H1 (cell line): ENCODE results near the gene GAPDHS. TPM values are rescaled to one million over a fixed set of nuclear protein-coding genes. Genes with fewer than 3 reads are reported as not detected.

Source experiments
- CTCF ChIA-PET: fragments of 300-600 bp; sonication (Branson Sonifier 250); formaldehyde crosslinking; loops from one replicate; lab custom pipeline; 2021; ENCODE audit not compliant: partially characterized antibody; lab: Charles Lee
- POLR2A ChIA-PET: fragments of 300-600 bp; sonication (Branson Sonifier 250); formaldehyde crosslinking; loops from one replicate; lab custom pipeline; 2021; ENCODE audit warnings: inconsistent platforms; ENCODE audit not compliant: partially characterized antibody; lab: Charles Lee
- DNase-seq, 2 experiments: peaks; one replicate each; pipeline versions ENCODE4 v3.0.0 to v3.0.0-alpha.2; 2010 to 2022; ENCODE audit warnings: low spot score in 2 of 2, low read depth in 1 of 2, mixed read lengths in 1 of 2
- FAIRE-seq: peaks from 2 replicates; lab custom pipeline; 2011; peaks lifted over from hg19 to GRCh38; lab: Jason Lieb, UNC
- H2AFZ ChIP-seq: 2 replicates; pipeline ENCODE4 v1.8.1; 2012; ENCODE audit warnings: low read length, inconsistent platforms
- H2AK5ac ChIP-seq: 2 replicates; pipeline ENCODE4 v1.6.1; 2013; ENCODE audit warnings: low read depth, low read length
- H2BK120ac ChIP-seq: replicated peaks from 2 replicates; pipeline ENCODE3; 2013; ENCODE audit warnings: low read depth, low read length, inconsistent platforms
- H2BK12ac ChIP-seq: 2 replicates; pipeline ENCODE4 v1.6.1; 2013; ENCODE audit warnings: low read depth, low read length
- H2BK15ac ChIP-seq: 2 replicates; pipeline ENCODE4 v1.6.1; 2013; ENCODE audit warnings: low read length
- H2BK20ac ChIP-seq: 2 replicates; pipeline ENCODE4 v1.6.1; 2013; ENCODE audit warnings: low read length
- H2BK5ac ChIP-seq: 2 replicates; pipeline ENCODE4 v1.6.1; 2013; ENCODE audit warnings: low read depth, low read length
- H3K14ac ChIP-seq: 2 replicates; pipeline ENCODE4 v1.6.1; 2013; ENCODE audit warnings: inconsistent platforms; ENCODE audit not compliant: insufficient read length
- H3K18ac ChIP-seq: 2 replicates; pipeline ENCODE4 v1.6.1; 2013; ENCODE audit warnings: low read length; ENCODE audit errors: extremely low read depth
- H3K23ac ChIP-seq: 2 replicates; pipeline ENCODE4 v1.6.1; 2013; ENCODE audit warnings: inconsistent platforms; ENCODE audit not compliant: insufficient read length
- H3K23me2 ChIP-seq: 2 replicates; pipeline ENCODE4 v1.6.1; 2013; ENCODE audit warnings: low read depth, low read length
- H3K27ac ChIP-seq: 2 replicates; pipeline ENCODE4 v1.6.1; 2011; ENCODE audit warnings: low read depth, low read length, inconsistent platforms
- H3K27me3 ChIP-seq, 4 experiments: replicated peaks in 1 of 4; 1 replicate in 1 of 4; 2 replicates in 3 of 4; pipeline versions ENCODE4 v1.6.1 to v1.8.1; 2011 to 2013; ENCODE audit warnings: low read length in 3 of 4, mild to moderate bottlenecking in 3 of 4, inconsistent platforms in 2 of 4, mixed read lengths in 2 of 4, moderate library complexity in 1 of 4; ENCODE audit not compliant: control insufficient read depth in 3 of 4, insufficient read depth in 3 of 4; ENCODE audit errors: extremely low read depth in 1 of 4
- H3K36me3 ChIP-seq, 4 experiments: 2 replicates each; pipeline versions ENCODE4 v1.6.1 to v1.8.1; 2011 to 2013; ENCODE audit warnings: mild to moderate bottlenecking in 4 of 4, low read length in 3 of 4, moderate library complexity in 2 of 4, control low read depth in 1 of 4, inconsistent platforms in 1 of 4; ENCODE audit not compliant: insufficient read depth in 4 of 4, control insufficient read depth in 2 of 4
- H3K4ac ChIP-seq: replicated peaks from 2 replicates; pipeline ENCODE3; 2013; ENCODE audit warnings: low read length, low read depth, mixed read lengths, inconsistent platforms; ENCODE audit not compliant: insufficient read length
- H3K4me1 ChIP-seq, 4 experiments: replicated peaks in 1 of 4; 1 replicate in 1 of 4; 2 replicates in 3 of 4; pipeline versions ENCODE4 v1.6.1 to v1.8.1; 2011 to 2013; ENCODE audit warnings: low read length in 3 of 4, inconsistent platforms in 2 of 4, mixed read lengths in 1 of 4; ENCODE audit not compliant: insufficient read depth in 4 of 4, control insufficient read depth in 3 of 4
- H3K4me2 ChIP-seq, 2 experiments: 2 replicates each; pipeline versions ENCODE4 v1.6.1 to v1.8.1; 2011 to 2013; ENCODE audit warnings: low read depth in 2 of 2, low read length in 2 of 2, control low read depth in 1 of 2, inconsistent platforms in 1 of 2, mild to moderate bottlenecking in 1 of 2; ENCODE audit not compliant: insufficient read depth in 1 of 2
- H3K4me3 ChIP-seq, 4 experiments: fragments of 200-600, 300-600 bp in 1 of 4; sonication (generic), shearing (Covaris generic), sonication (Bioruptor Twin) in 1 of 4; 2 replicates each; pipeline versions ENCODE4 v1.5.1 to v1.8.1; 2011 to 2016; ENCODE audit warnings: low read length in 4 of 4, low read depth in 3 of 4, control low read depth in 2 of 4, inconsistent platforms in 2 of 4, mild to moderate bottlenecking in 2 of 4, mixed read lengths in 1 of 4, moderate library complexity in 1 of 4; ENCODE audit not compliant: insufficient read depth in 2 of 4; ENCODE audit errors: extremely low read depth in 1 of 4
- H3K56ac ChIP-seq: replicated peaks from 2 replicates; pipeline ENCODE3; 2013; ENCODE audit warnings: low read depth, mild to moderate bottlenecking, mixed read lengths, low read length, inconsistent platforms; ENCODE audit not compliant: insufficient read length
- H3K79me1 ChIP-seq: 2 replicates; pipeline ENCODE4 v1.6.1; 2013; ENCODE audit warnings: low read depth, low read length, control low read depth
- H3K79me2 ChIP-seq, 2 experiments: 2 replicates each; pipeline versions ENCODE4 v1.6.1 to v1.8.1; 2012 to 2013; ENCODE audit warnings: low read length in 2 of 2, mild to moderate bottlenecking in 2 of 2, inconsistent platforms in 1 of 2; ENCODE audit not compliant: insufficient read depth in 2 of 2, control insufficient read depth in 1 of 2
- H3K9ac ChIP-seq, 4 experiments: replicated peaks in 1 of 4; 1 replicate in 1 of 4; 2 replicates in 3 of 4; pipeline versions ENCODE4 v1.6.1 to v1.8.1; 2011 to 2013; ENCODE audit warnings: low read depth in 3 of 4, low read length in 3 of 4, control low read depth in 2 of 4, mild to moderate bottlenecking in 2 of 4, moderate library complexity in 2 of 4, inconsistent platforms in 1 of 4; ENCODE audit errors: extremely low read depth in 1 of 4
- H3K9me3 ChIP-seq, 2 experiments: 2 replicates each; pipeline versions ENCODE4 v1.6.1 to v1.8.1; 2012 to 2013; ENCODE audit warnings: mild to moderate bottlenecking in 2 of 2, moderate library complexity in 2 of 2, control low read depth in 1 of 2, inconsistent platforms in 1 of 2, low read depth in 1 of 2, low read length in 1 of 2, mixed read lengths in 1 of 2; ENCODE audit not compliant: insufficient read depth in 2 of 2
- H4K20me1 ChIP-seq, 2 experiments: replicated peaks in 1 of 2; 2 replicates each; pipeline versions ENCODE3 to v1.8.1; 2011 to 2013; ENCODE audit warnings: inconsistent platforms in 2 of 2, low read length in 2 of 2, mild to moderate bottlenecking in 1 of 2; ENCODE audit not compliant: insufficient read depth in 2 of 2, control insufficient read depth in 1 of 2
- H4K5ac ChIP-seq: 2 replicates; pipeline ENCODE4 v1.6.1; 2013; ENCODE audit warnings: low read length, low read depth, mixed read lengths, inconsistent platforms; ENCODE audit not compliant: insufficient read length
- H4K8ac ChIP-seq: 2 replicates; pipeline ENCODE4 v1.8.0; 2013; ENCODE audit warnings: mild to moderate bottlenecking, moderate library complexity, low read length, inconsistent platforms; ENCODE audit not compliant: insufficient read depth; ENCODE audit errors: extremely low read depth
- H4K91ac ChIP-seq: replicated peaks from 2 replicates; pipeline ENCODE3; 2013; ENCODE audit warnings: low read length, mixed read lengths, inconsistent platforms; ENCODE audit not compliant: insufficient read length
- HDAC6 ChIP-seq: IDR thresholded peaks from one replicate; pipeline ENCODE4 v1.7.1; 2012; ENCODE audit warnings: low read depth, mild to moderate bottlenecking, inconsistent platforms, low read length, moderate library complexity
- JUN ChIP-seq: IDR thresholded peaks from 2 replicates; pipeline ENCODE4 v1.6.1; 2011; ENCODE audit warnings: low read depth, mild to moderate bottlenecking, improper control_type of control experiment, low read length
- SIX5 ChIP-seq: IDR thresholded peaks from 2 replicates; pipeline ENCODE4 v1.6.1; 2011; ENCODE audit warnings: mild to moderate bottlenecking, low read depth, low read length
- SP1 ChIP-seq: IDR thresholded peaks from 2 replicates; pipeline ENCODE4 v1.6.1; 2011; ENCODE audit warnings: low read depth, low read length
- SP4 ChIP-seq: IDR thresholded peaks from 2 replicates; pipeline ENCODE4 v1.6.1; 2012; ENCODE audit warnings: low read length, inconsistent platforms
- WGBS, 2 experiments: shearing (Covaris generic) in 1 of 2; methylation state at CpG; one replicate each; pipeline versions ENCODE4 v1.1.6 to v1.1.7; 2013 to 2015; ENCODE audit warnings: low lambda C conversion rate in 2 of 2, mixed read lengths in 2 of 2, inconsistent platforms in 1 of 2, low coverage in 1 of 2, missing lambda C conversion rate in 1 of 2; ENCODE audit not compliant: insufficient replicate concordance in 2 of 2, insufficient coverage in 1 of 2, insufficient read length in 1 of 2; ENCODE audit errors: extremely low coverage in 1 of 2, missing lambda C conversion rate in 1 of 2; 5-methylcytosine and 5-hydroxymethylcytosine counted together
- polyA plus RNA-seq, 7 experiments: library from polyadenylated mRNA; depleted of rRNA in 3 of 7; stranded (reverse) in 5 of 7; unstranded in 2 of 7; fragments of >200 nt in 5 of 7; fragments of 200-250 nt in 2 of 7; gene quantifications; 1 replicate in 5 of 7; 2 replicates in 1 of 7; 4 replicates in 1 of 7; pipeline versions ENCODE4 v1.2.1 to v1.2.3, GENCODE V29; 2011 to 2013; ENCODE audit warnings: missing spikeins in 2 of 7, mixed read lengths in 2 of 7
- total RNA-seq: library from RNA; stranded (reverse); fragmentation: NEBNext Ultra II Directional; extraction: Animal tissue kit (Norgen Biotek cat#: 25700); gene quantifications from 2 replicates; pipeline ENCODE4 v1.2.1, GENCODE V29; 2021

GAPDHS gene
- total and polyA plus RNA-seq, 2 of the 8 experiments (the other 6 are each of a cell fraction or from before 2014, with no cell fraction given): 0.26 TPM; not detected in 1

GRCh38 chr19:35553385-35554000 lies 20.2 kb downstream of the GAPDHS start:
- H2BK15ac ChIP-seq: 0 out of 2 replicates have a peak overlapping the region, but pooled peaks have one; percentile 72
- POLR2A ChIA-PET: no interaction called here
- no peak for TF ChIP-seq SIX5
- TF ChIP-seq JUN: no peak
- TF ChIP-seq SP4: no peak
- no peak for TF ChIP-seq SP1
- TF ChIP-seq HDAC6: no peak
- TF ChIP-seq, all 59 proteins: peak for 0
- Histone ChIP-seq H2BK120ac (no peak overlapping the region), H3K27ac (no peak overlapping the region), H2BK5ac (peak overlapping the region; percentile 44; the same call in 1 of the 2 replicates), H3K9ac (no peak overlapping the region), H2BK12ac (peak overlapping the region; percentile 90; the same call in 1 of the 2 replicates), H4K8ac (no peak overlapping the region), H3K27me3 (peaks cover 0 to 6% (median 0%) of the 10 kb centered on the region in 4 experiments; a peak in 2 of 7 replicates), H2BK20ac (no peak overlapping the region), H3K4me3 (no peak overlapping the region), H3K4me1 (peaks cover 0 to 2% (median under 1%) of the 10 kb centered on the region in 4 experiments; a peak in 2 of 7 replicates), H4K5ac (no peak overlapping the region), H3K4ac (no peak overlapping the region), H2AFZ (no peak overlapping the region), H3K79me1 (no peaks in the 10 kb centered on the region), H3K23me2 (peaks cover 4% of the 10 kb centered on the region; the same call in 1 of the 2 replicates), H2AK5ac (no peak overlapping the region; the same call in 1 of the 2 replicates), H3K79me2 (no peaks in the 10 kb centered on the region), H3K14ac (no peak overlapping the region), H3K36me3 (peaks cover 0 to 3% (median 0%) of the 10 kb centered on the region in 4 experiments; a peak in 2 of 8 replicates), H3K18ac (no peak overlapping the region), H3K56ac (no peak overlapping the region), H3K9me3 (no peaks in the 10 kb centered on the region), H4K20me1 (peaks cover 3 to 8% of the 10 kb centered on the region in 2 experiments), H3K4me2 (no peak overlapping the region), H3K23ac (no peak overlapping the region), H4K91ac (no peak overlapping the region)
- DNase-seq (no peak), FAIRE-seq (no peak)
- 71% methylated on average over 14 of the region's 14 CpGs; no CpG with 5 or more reads in 1 of the 2 experiments for WGBS, 2 experiments
- CTCF ChIA-PET: interaction anchor here (0.6 to 7.7 kb wide), 2 partner anchors 37 to 141 kb away, joined by 3 to 90 read pairs; partner anchors contain the start of gene PMIS2
